SK-N-MC (cell line): ENCODE results near the gene TLK2.

Experiments
- EZH2 ChIP-seq: fragments of 200-600 bp; sonication (generic); IDR thresholded peaks from one replicate; pipeline ENCODE4 v1.6.1; 2017; ENCODE audit warnings: antibody characterized with exemption
- FOXP2 ChIP-seq: optimal IDR thresholded peaks from 2 replicates; pipeline ENCODE3; 2011; ENCODE audit warnings: mild to moderate bottlenecking, moderate library complexity; ENCODE audit not compliant: insufficient read depth; ENCODE audit errors: extremely low read length, control extremely low read depth

GRCh38 chr17:62566996-62567578, 88.5 kb downstream of the TLK2 start:
- TF ChIP-seq FOXP2 (no peak), EZH2 (no peak)
